Right lobe of liver (tissue), 6 donors: ENCODE results near the gene HS6ST3. TPM values are rescaled to one million over a fixed set of nuclear protein-coding genes. Genes with fewer than 3 reads are reported as not detected.
"Not testable (repeated sequence)": the region's sequence is repeated elsewhere in the genome, so short reads cannot be mapped to it uniquely, and the experiment has no call there.

Source experiments
- ATAC-seq, 4 donors: fragments of 200-7000 bp; cut with Tn5 transposase; one replicate each; pipeline ENCODE4 v1.9.1; 2020; ENCODE audit warnings: mild to moderate bottlenecking in 4 of 4, moderate library complexity in 4 of 4
- DNase-seq, 3 donors: peaks; one replicate each; pipeline ENCODE4 v3.0.0-alpha.2; 2020
- H3K27ac ChIP-seq, 3 donors: fragments of 200-600 bp; one replicate each; pipeline ENCODE4 v1.8.0; 2022
- H3K27me3 ChIP-seq, 2 donors: fragments of 200-600 bp; one replicate each; pipeline ENCODE4 v1.8.0; 2022
- H3K36me3 ChIP-seq, 4 donors: fragments of 200-600 bp; sonication (generic) in 1 of 4; one replicate each; pipeline versions ENCODE4 v1.5.1 to v1.8.0; 2017 to 2022; ENCODE audit warnings: control low read depth in 1 of 4
- H3K4me1 ChIP-seq, 4 donors: fragments of 200-600 bp; sonication (generic) in 1 of 4; one replicate each; pipeline versions ENCODE4 v1.5.1 to v1.8.0; 2017 to 2022; ENCODE audit warnings: control low read depth in 1 of 4
- H3K4me3 ChIP-seq, 3 donors: fragments of 200-600 bp; one replicate each; pipeline ENCODE4 v1.8.0; 2022
- H3K9me3 ChIP-seq, 4 donors: fragments of 200-600 bp; sonication (generic) in 1 of 4; one replicate each; pipeline versions ENCODE4 v1.5.1 to v1.8.0; 2017 to 2022; ENCODE audit warnings: control low read depth in 1 of 4
- POLR2A ChIP-seq: fragments of 450-650 bp; IDR thresholded peaks from one replicate; pipeline ENCODE4 v1.6.1; 2017; ENCODE audit warnings: antibody characterized with exemption, mild to moderate bottlenecking
- WGBS: methylation state at CpG from one replicate; pipeline ENCODE4 v1.1.6; 2018; ENCODE audit warnings: low coverage, low lambda C conversion rate; ENCODE audit not compliant: insufficient coverage; ENCODE audit errors: missing lambda C conversion rate; 5-methylcytosine and 5-hydroxymethylcytosine counted together
- intact Hi-C, 2 donors: fragments of 100-400 bp; cut with DNase I; formaldehyde crosslinking; loops; one replicate each; pipeline versions ENCODE4 v1.11.2 to v1.14.1; 2022
- total RNA-seq, 6 experiments: library from RNA; depleted of rRNA in 2 of 6; stranded (reverse); fragments of >200 nt in 2 of 6; fragmentation: NEBNext Ultra II Directional in 3 of 6; extraction: Animal tissue kit (Norgen Biotek cat#: 25700) in 3 of 6; gene quantifications; one replicate each; pipeline versions ENCODE4 v1.1.0 to v1.2.4, GENCODE V29; 2016 to 2023
- TF ChIP-seq, protein P1 (sequence below), 4 donors: fragments of 200-600 bp in 3 of 4; fragments of 450-650 bp in 1 of 4; IDR thresholded peaks; one replicate each; pipeline versions ENCODE4 v1.5.1 to v1.8.0; 2016 to 2022; ENCODE audit warnings: antibody characterized with exemption in 4 of 4, mild to moderate bottlenecking in 2 of 4
- donor health status: DM: no; HTN: yes; CAD: no.
- donor health status: DM: no; HTN: no; CAD: no.
- donor health status: DM: no; HTN: no; CAD: no.
- donor health status: DM: no; HTN: yes; CAD: no.
- donor health status: DM: no; HTN: yes; CAD: no.

HS6ST3 gene
- total RNA-seq, 6 experiments from 2014 or later = not detected

DNA sequence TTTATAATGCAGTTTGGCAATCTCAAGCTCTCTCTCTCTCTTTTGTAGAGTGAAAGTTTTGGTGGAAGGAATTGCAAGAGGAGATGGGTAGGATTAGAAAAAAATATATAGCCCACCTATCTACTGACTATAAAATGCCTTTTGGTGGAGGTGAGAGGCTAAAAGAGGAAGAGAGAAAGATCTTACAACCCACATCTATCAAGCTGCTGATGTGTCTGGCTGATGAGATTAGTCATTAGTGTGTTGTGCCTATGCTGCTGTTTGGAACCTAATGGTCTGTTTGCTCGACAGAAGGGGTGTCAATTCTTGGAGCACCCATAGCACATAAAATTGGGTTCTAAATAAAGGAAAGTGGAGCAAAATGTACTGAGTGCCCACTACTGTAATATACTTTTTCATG lies 411.0 kb downstream of the HS6ST3 start:
- Histone ChIP-seq H3K4me3 (no peak overlapping the region), H3K27me3 (no peaks in the 10 kb centered on the region), H3K9me3 (no peaks in the 10 kb centered on the region), H3K36me3 (no peaks in the 10 kb centered on the region), H3K4me1 (no peaks in the 10 kb centered on the region), H3K27ac (no peak overlapping the region)
- intact Hi-C loops = no loop called here
- 27% methylated on average over 1 of the region's 1 CpG for WGBS
- no peak for ATAC-seq
- no peak for DNase-seq
- TF ChIP-seq POLR2A = no peak
- TF ChIP-seq, protein P1, sequence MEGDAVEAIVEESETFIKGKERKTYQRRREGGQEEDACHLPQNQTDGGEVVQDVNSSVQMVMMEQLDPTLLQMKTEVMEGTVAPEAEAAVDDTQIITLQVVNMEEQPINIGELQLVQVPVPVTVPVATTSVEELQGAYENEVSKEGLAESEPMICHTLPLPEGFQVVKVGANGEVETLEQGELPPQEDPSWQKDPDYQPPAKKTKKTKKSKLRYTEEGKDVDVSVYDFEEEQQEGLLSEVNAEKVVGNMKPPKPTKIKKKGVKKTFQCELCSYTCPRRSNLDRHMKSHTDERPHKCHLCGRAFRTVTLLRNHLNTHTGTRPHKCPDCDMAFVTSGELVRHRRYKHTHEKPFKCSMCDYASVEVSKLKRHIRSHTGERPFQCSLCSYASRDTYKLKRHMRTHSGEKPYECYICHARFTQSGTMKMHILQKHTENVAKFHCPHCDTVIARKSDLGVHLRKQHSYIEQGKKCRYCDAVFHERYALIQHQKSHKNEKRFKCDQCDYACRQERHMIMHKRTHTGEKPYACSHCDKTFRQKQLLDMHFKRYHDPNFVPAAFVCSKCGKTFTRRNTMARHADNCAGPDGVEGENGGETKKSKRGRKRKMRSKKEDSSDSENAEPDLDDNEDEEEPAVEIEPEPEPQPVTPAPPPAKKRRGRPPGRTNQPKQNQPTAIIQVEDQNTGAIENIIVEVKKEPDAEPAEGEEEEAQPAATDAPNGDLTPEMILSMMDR (IDR thresholded peaks at IDR 0.05) = no peak

DNA sequence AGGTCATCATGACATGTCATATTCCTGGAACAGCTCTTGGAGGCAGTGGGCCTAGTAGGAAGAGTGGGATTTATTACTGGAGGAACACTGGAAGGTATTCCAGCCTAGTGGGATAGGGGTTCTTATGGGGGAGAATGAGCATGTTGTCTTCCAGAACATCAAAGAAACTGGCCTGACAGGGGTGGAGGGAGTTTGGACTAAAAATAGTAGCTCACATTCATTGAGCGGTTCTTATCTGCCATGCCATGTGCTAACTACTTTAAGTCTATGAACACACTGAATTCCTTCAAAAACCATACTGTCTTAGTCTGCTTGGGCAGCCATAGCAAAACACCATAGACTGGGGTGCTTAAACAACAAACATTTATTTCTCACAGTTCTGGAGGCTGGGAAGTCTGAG lies 413.6 kb downstream of the HS6ST3 start:
- DNase-seq (no peak), ATAC-seq (no peak)
- intact Hi-C loops = no loop called here
- Histone ChIP-seq H3K9me3 (no peaks in the 10 kb centered on the region), H3K4me3 (no peak overlapping the region), H3K4me1 (no peaks in the 10 kb centered on the region), H3K27me3 (no peaks in the 10 kb centered on the region), H3K36me3 (no peaks in the 10 kb centered on the region), H3K27ac (no peak overlapping the region)
- no CpG with 5 or more reads among the region's 1 CpG for WGBS
- TF ChIP-seq, protein P1 (IDR thresholded peaks at IDR 0.05) = no peak
- TF ChIP-seq POLR2A = no peak

DNA sequence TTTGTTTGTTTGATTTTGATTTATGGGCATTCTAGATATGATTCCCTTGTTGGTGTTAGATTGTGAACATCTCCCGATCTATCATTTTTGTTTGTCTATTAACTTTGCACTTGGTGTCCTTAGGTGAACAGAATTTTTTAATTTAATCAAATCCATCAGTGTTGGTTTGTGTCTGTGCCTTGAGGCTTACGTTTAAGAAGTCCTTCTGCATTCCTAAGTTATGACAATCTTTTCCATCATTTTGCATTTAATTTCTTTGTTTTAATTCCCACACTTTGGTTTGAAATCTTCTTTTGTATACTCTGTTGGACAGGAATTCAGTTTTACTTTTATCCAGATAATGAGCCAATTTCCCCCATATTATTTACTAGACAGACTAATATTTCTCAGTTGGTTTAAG lies 421.7 kb downstream of the HS6ST3 start:
- no peaks in the 10 kb centered on the region for H3K9me3 ChIP-seq
- H3K4me1 ChIP-seq = no peaks in the 10 kb centered on the region
- intact Hi-C loops = no loop called here
- DNase-seq = no peak
- no peak for ATAC-seq
- H3K36me3 ChIP-seq = no peaks in the 10 kb centered on the region
- no peak overlapping the region for H3K4me3 ChIP-seq
- TF ChIP-seq POLR2A = no peak
- TF ChIP-seq, protein P1 (IDR thresholded peaks at IDR 0.05) = no peak
- H3K27ac ChIP-seq = no peak overlapping the region
- 51% methylated on average over 2 of the region's 2 CpGs for WGBS
- H3K27me3 ChIP-seq = no peaks in the 10 kb centered on the region

DNA sequence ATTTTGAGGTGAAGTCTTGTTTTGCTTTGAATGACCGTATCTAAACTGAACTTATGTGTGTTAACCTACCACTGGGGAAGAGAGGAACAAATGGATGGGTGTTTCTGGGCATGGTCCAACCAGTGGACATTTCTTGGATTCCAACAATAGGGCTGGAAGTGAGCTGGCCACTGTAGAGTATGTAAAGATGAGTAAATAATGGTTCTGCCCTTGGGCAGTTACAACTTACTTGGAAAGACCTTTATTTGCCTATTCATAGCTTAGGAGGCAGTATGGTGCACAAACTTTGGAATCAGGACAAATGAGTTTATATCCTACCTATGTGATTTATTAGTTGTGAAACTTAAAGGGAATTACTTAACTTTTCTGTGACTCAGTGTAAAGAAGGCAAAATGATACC lies 429.5 kb downstream of the HS6ST3 start:
- no peaks in the 10 kb centered on the region for H3K27me3 ChIP-seq
- intact Hi-C loops = no loop called here
- DNase-seq (no peak), ATAC-seq (no peak)
- no peaks in the 10 kb centered on the region for H3K36me3 ChIP-seq
- H3K27ac ChIP-seq = no peak overlapping the region
- WGBS = 50% methylated on average over 1 of the region's 1 CpG
- H3K4me1 ChIP-seq = no peaks in the 10 kb centered on the region
- no peaks in the 10 kb centered on the region for H3K9me3 ChIP-seq
- TF ChIP-seq, protein P1 (IDR thresholded peaks at IDR 0.05) = no peak
- no peak for TF ChIP-seq POLR2A
- H3K4me3 ChIP-seq = no peak overlapping the region

DNA sequence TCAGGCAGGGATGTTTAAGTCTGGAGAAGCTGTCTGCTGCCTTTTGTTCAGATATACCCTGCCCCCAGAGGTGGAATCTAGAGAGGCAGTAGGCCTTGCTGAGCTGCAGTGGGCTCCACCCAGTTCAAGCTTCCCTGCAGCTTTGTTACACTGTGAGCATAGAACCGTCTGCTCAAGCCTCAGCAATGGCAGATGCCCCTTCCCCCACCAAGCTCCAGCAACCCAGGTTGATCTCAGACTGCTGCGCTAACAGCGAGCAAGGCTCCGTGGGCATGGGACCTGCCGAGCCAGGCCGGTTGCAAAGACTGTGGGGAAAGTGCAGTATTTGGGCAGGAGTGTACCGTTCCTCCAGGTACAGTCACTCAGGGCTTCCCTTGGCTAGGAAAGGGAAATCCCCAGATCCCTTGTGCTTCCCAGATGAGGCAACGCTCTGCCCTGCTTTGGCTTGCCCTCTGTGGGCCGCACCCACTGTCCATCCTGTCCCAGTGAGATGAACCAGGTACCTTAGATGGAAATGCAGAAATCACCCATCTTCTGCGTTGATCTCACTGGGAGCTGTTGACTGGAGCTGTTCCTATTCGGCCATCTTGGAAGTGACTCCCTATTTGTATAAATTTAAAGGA lies 434.6 kb downstream of the HS6ST3 start:
- ATAC-seq, H3K27ac ChIP-seq, H3K4me3 ChIP-seq, intact Hi-C loops, H3K9me3 ChIP-seq, DNase-seq, H3K27me3 ChIP-seq, H3K36me3 ChIP-seq, H3K4me1 ChIP-seq: not testable (repeated sequence)
- whole genome bisulfite sequencing = 83% methylated on average over 4 of the region's 11 CpGs
